RPMI7951 (cell line): ENCODE data around the gene BORCS6. TPM values are rescaled to one million over a fixed set of nuclear protein-coding genes. Genes with fewer than 3 reads are reported as not detected.

ENCODE experiments used
- DNase-seq: peaks from one replicate; pipeline ENCODE4 v3.0.0-alpha.2; 2012; ENCODE audit warnings: low read depth
- total RNA-seq: library from RNA; depleted of rRNA; stranded (reverse); fragments of >200 nt; shearing (Covaris generic); gene quantifications from 2 replicates; pipeline ENCODE4 v1.2.3, GENCODE V29; 2014

BORCS6 gene
- total RNA-seq, 1 experiment from 2014 or later, result 3.0 TPM

GRCh38 chr17:8210761-8211458 lies 20.9 kb upstream of the BORCS6 start:
- DNase-seq, result no peak

GRCh38 chr17:8209907-8210760 lies 20.2 kb upstream of the BORCS6 start, which contains the start of gene AURKB:
TSS of gene AURKB (minus strand) at chr17:8210575. CDS start at chr17:8210224, 351 bp downstream.
- DNase-seq, result peak; percentile 96

- no peak for DNase-seq
Observed at GRCh38 chr17:8206536-8206935, 16.6 kb upstream of the BORCS6 start.

GRCh38 chr17:8204761-8205555 lies 15.0 kb upstream of the BORCS6 start:
- DNase-seq, result no peak

- peak; percentile 93 for DNase-seq
Observed at GRCh38 chr17:8192070-8192815, 2.3 kb upstream of the BORCS6 start.

- no peak for DNase-seq
Observed at GRCh38 chr17:8190506-8190905, 526 bp upstream of the BORCS6 start.

- no peak for DNase-seq
Observed at GRCh38 chr17:8189041-8189710, 804 bp downstream of the BORCS6 start.

- no peak for DNase-seq
Observed at GRCh38 chr17:8188263-8188839, 1.6 kb downstream of the BORCS6 start.

- DNase-seq, result peak; percentile 98
Observed at GRCh38 chr17:8187517-8188262, 2.3 kb downstream of the BORCS6 start.

- peak; percentile 90 for DNase-seq
Observed at GRCh38 chr17:8186787-8187516, 3.0 kb downstream of the BORCS6 start.

- DNase-seq, result no peak
Observed at GRCh38 chr17:8186446-8186786, 3.6 kb downstream of the BORCS6 start.

GRCh38 chr17:8185582-8186445 lies 4.2 kb downstream of the BORCS6 start:
- DNase-seq, result peak; percentile 61

- DNase-seq, result no peak
Observed at GRCh38 chr17:8176998-8177731, 12.8 kb downstream of the BORCS6 start.

- peak; percentile 82 for DNase-seq
Observed at GRCh38 chr17:8176197-8176940, 13.6 kb downstream of the BORCS6 start, which contains the start of gene TMEM107. TSS of gene TMEM107 (minus strand) at chr17:8176380. CDS start at chr17:8176286, 94 bp downstream.

- DNase-seq, result no peak
Observed at GRCh38 chr17:8175795-8176196, 14.2 kb downstream of the BORCS6 start.

GRCh38 chr17:8173871-8174322 lies 16.1 kb downstream of the BORCS6 start:
- DNase-seq, result no peak
